CD14-positive monocyte (primary cell): ENCODE results near the gene TIAM1. TPM values are rescaled to one million over a fixed set of nuclear protein-coding genes. Genes with fewer than 3 reads are reported as not detected.

Experiments
- DNase-seq, 3 donors: peaks; one replicate each; pipeline ENCODE4 v3.0.0-alpha.2; 2011 to 2022
- H2AFZ ChIP-seq: 2 replicates; pipeline ENCODE4 v1.6.0; 2012; ENCODE audit warnings: mild to moderate bottlenecking, low read depth, low read length, inconsistent platforms; ENCODE audit not compliant: insufficient read depth, poor library complexity, severe bottlenecking
- H3K27ac ChIP-seq, 2 donors: 1 replicate in 1 of 2; 2 replicates in 1 of 2; pipeline ENCODE4 v1.5.1; 2012 to 2013; ENCODE audit warnings: low read length in 2 of 2, control low read depth in 1 of 2, inconsistent platforms in 1 of 2, low read depth in 1 of 2, mild to moderate bottlenecking in 1 of 2
- H3K27me3 ChIP-seq, 2 donors: one replicate each; pipeline versions ENCODE4 v1.6.0 to v1.6.1; 2011 to 2013; ENCODE audit warnings: low read length in 2 of 2; ENCODE audit not compliant: control insufficient read depth in 2 of 2, insufficient read depth in 2 of 2
- H3K36me3 ChIP-seq, 2 donors: replicated peaks in 1 of 2; 1 replicate in 1 of 2; 2 replicates in 1 of 2; pipeline versions ENCODE4 v1.5.1 to v1.6.1; 2012 to 2013; ENCODE audit warnings: low read length in 2 of 2, control low read depth in 1 of 2, inconsistent platforms in 1 of 2, mild to moderate bottlenecking in 1 of 2; ENCODE audit not compliant: insufficient read depth in 2 of 2, control insufficient read depth in 1 of 2
- H3K4me1 ChIP-seq, 2 donors: 1 replicate in 1 of 2; 2 replicates in 1 of 2; pipeline versions ENCODE4 v1.5.1 to v1.6.1; 2012 to 2013; ENCODE audit warnings: low read length in 2 of 2, control low read depth in 1 of 2, inconsistent platforms in 1 of 2, mild to moderate bottlenecking in 1 of 2, moderate library complexity in 1 of 2; ENCODE audit not compliant: insufficient read depth in 2 of 2, control insufficient read depth in 1 of 2
- H3K4me2 ChIP-seq: replicated peaks from 2 replicates; pipeline ENCODE3; 2012; ENCODE audit warnings: low read length, moderate library complexity, mild to moderate bottlenecking; ENCODE audit not compliant: poor library complexity, severe bottlenecking; ENCODE audit errors: extremely low read depth
- H3K4me3 ChIP-seq, 3 experiments: fragments of 200-600 bp in 1 of 3; sonication (generic) in 1 of 3; replicated peaks in 1 of 3; 1 replicate in 2 of 3; 2 replicates in 1 of 3; pipeline ENCODE4 v1.5.1; 2011 to 2013; ENCODE audit warnings: low read length in 3 of 3, mild to moderate bottlenecking in 3 of 3, control low read depth in 2 of 3, low read depth in 2 of 3, inconsistent platforms in 1 of 3, moderate library complexity in 1 of 3
- H3K79me2 ChIP-seq: 2 replicates; pipeline ENCODE4 v1.6.0; 2012; ENCODE audit warnings: mild to moderate bottlenecking, control low read depth, inconsistent platforms, low read length, moderate library complexity; ENCODE audit not compliant: insufficient read depth
- H3K9ac ChIP-seq: 2 replicates; pipeline ENCODE4 v1.6.0; 2017; ENCODE audit warnings: low read length, mild to moderate bottlenecking; ENCODE audit not compliant: insufficient read depth, poor library complexity, severe bottlenecking
- H3K9me3 ChIP-seq, 2 donors: replicated peaks in 1 of 2; 1 replicate in 1 of 2; 2 replicates in 1 of 2; pipeline versions ENCODE4 v1.5.1 to v1.6.1; 2012 to 2013; ENCODE audit warnings: low read length in 2 of 2, control low read depth in 1 of 2; ENCODE audit not compliant: control insufficient read depth in 1 of 2, insufficient read depth in 1 of 2
- H4K20me1 ChIP-seq: 2 replicates; pipeline ENCODE4 v1.6.0; 2012; ENCODE audit warnings: mild to moderate bottlenecking, low read length, control low read depth, moderate library complexity; ENCODE audit not compliant: insufficient read depth
- H3K27ac Mint-ChIP-seq, 7 donors: one replicate each; pipeline ENCODE4 v1.8.0; 2020; ENCODE audit warnings: mild to moderate bottlenecking in 7 of 7, mixed read lengths in 7 of 7, moderate library complexity in 6 of 7, inconsistent platforms in 2 of 7
- H3K27me3 Mint-ChIP-seq, 3 donors: one replicate each; pipeline ENCODE4 v1.8.0; 2021 to 2022; ENCODE audit warnings: low read depth in 3 of 3, mild to moderate bottlenecking in 3 of 3, mixed read lengths in 3 of 3, moderate library complexity in 3 of 3, inconsistent platforms in 1 of 3
- H3K36me3 Mint-ChIP-seq, 2 donors: one replicate each; pipeline ENCODE4 v1.8.0; 2020; ENCODE audit warnings: mixed read lengths in 2 of 2, inconsistent platforms in 1 of 2, mild to moderate bottlenecking in 1 of 2
- H3K4me1 Mint-ChIP-seq: one replicate; pipeline ENCODE4 v1.8.0; 2020; ENCODE audit warnings: mild to moderate bottlenecking, mixed read lengths
- H3K4me3 Mint-ChIP-seq, 2 donors: one replicate each; pipeline ENCODE4 v1.8.0; 2020; ENCODE audit warnings: mild to moderate bottlenecking in 2 of 2, mixed read lengths in 2 of 2, moderate library complexity in 1 of 2
- H3K9me3 Mint-ChIP-seq, 7 donors: one replicate each; pipeline ENCODE4 v1.8.0; 2020 to 2022; ENCODE audit warnings: mixed read lengths in 7 of 7, mild to moderate bottlenecking in 6 of 7, moderate library complexity in 6 of 7, inconsistent platforms in 2 of 7
- CTCF ChIP-seq: fragments of 200-600 bp; IDR thresholded peaks from one replicate; pipeline ENCODE4 v1.8.0; 2022; ENCODE audit warnings: antibody characterized with exemption, mild to moderate bottlenecking
- WGBS: methylation state at CpG from one replicate; pipeline ENCODE4 v1.1.5; 2013; ENCODE audit warnings: missing lambda C conversion rate; ENCODE audit not compliant: insufficient coverage; 5-methylcytosine and 5-hydroxymethylcytosine counted together
- intact Hi-C, 2 donors: fragments of 100-400 bp; cut with micrococcal nuclease; formaldehyde crosslinking; loops; one replicate each; pipeline versions ENCODE4 v1.15.0 to v1.15.1; 2023
- polyA plus RNA-seq, 3 donors: library from polyadenylated mRNA; depleted of rRNA in 1 of 3; unstranded in 2 of 3; stranded (reverse) in 1 of 3; fragments of 300-500 nt in 2 of 3; fragments of >200 nt in 1 of 3; fragmentation: Illumina TruSeq in 2 of 3; gene quantifications; 1 replicate in 2 of 3; 2 replicates in 1 of 3; pipeline ENCODE4 v1.2.3, GENCODE V29; 2012 to 2021

TIAM1 gene
- polyA plus RNA-seq, 3 donors: 17.7 to 55.0 (median 45.3) TPM

GRCh38 chr21:31087639-31088473, 256.2 kb downstream of the TIAM1 start:
- H3K4me1 Mint-ChIP-seq: peaks cover 7% of the 10 kb centered on the region
- 52% methylated on average over 30 of the region's 34 CpGs for WGBS
- H3K4me3 Mint-ChIP-seq: no peak overlapping the region
- no peak for DNase-seq
- Histone ChIP-seq H3K27me3 (no peaks in the 10 kb centered on the region), H3K4me3 (no peak overlapping the region), H3K4me1 (peaks cover 0 to 2% of the 10 kb centered on the region in 2 donors), H3K27ac (no peak overlapping the region), H3K36me3 (no peaks in the 10 kb centered on the region), H4K20me1 (no peaks in the 10 kb centered on the region), H3K79me2 (no peaks in the 10 kb centered on the region), H2AFZ (peak overlapping the region; percentile 63), H3K9ac (no peak overlapping the region), H3K9me3 (peaks cover 0 to 3% of the 10 kb centered on the region in 2 donors), H3K4me2 (no peak overlapping the region)
- intact Hi-C loops: loop anchor here (5.0 to 10.0 kb wide), 4 partner anchors 256 to 1043 kb away; partner anchors contain the start of gene KRTAP23-1 (in 1 of the 2)
- H3K27me3 Mint-ChIP-seq: peaks cover 6 to 25% (median 12%) of the 10 kb centered on the region in 3 donors
- no peaks in the 10 kb centered on the region for H3K36me3 Mint-ChIP-seq
- H3K27ac Mint-ChIP-seq: peak overlapping the region in 1 of 7 donors; percentile 3
- no peak for TF ChIP-seq CTCF
- H3K9me3 Mint-ChIP-seq: peaks cover 0 to 15% (median 6%) of the 10 kb centered on the region in 7 donors

DNA sequence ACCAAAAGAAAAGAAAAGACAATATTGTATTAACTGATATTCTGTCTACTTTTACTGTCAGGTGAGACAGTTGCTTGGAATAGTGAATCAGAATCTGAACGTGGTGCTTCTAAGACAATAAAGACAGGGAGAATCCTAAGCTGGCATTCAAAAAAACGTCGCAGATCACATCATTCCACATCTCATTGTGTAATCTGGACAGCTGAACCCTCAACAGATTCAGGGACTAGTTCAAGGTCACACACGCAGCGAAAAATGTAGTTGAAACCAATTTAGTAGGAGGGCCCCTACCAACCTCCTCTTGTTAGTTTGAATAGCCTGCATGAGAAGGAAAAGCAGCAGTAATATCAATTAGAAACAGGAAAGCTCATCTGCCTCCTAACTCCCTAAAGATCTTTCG, 259.4 kb downstream of the TIAM1 start:
- intact Hi-C loops: loop anchor here (5.0 to 10.0 kb wide), 4 partner anchors 252 to 1040 kb away; partner anchors contain the start of gene KRTAP23-1 (in 1 of the 2)
- H3K79me2 ChIP-seq: no peaks in the 10 kb centered on the region

More for the DNA sequence above, 259.4 kb downstream of the TIAM1 start:
- Histone ChIP-seq H3K4me2 (no peak overlapping the region), H3K27ac (no peak overlapping the region), H2AFZ (no peak overlapping the region), H3K4me3 (no peak overlapping the region), H3K27me3 (no peaks in the 10 kb centered on the region), H4K20me1 (no peaks in the 10 kb centered on the region), H3K36me3 (no peaks in the 10 kb centered on the region), H3K4me1 (peaks cover 0 to 2% of the 10 kb centered on the region in 2 donors), H3K9ac (no peak overlapping the region), H3K9me3 (peaks cover 0 to 3% of the 10 kb centered on the region in 2 donors)
- no peak overlapping the region for H3K27ac Mint-ChIP-seq
- no peak for TF ChIP-seq CTCF
- H3K4me1 Mint-ChIP-seq: peaks cover 7% of the 10 kb centered on the region
- no peak for DNase-seq
- peaks cover 0 to 15% (median 6%) of the 10 kb centered on the region in 7 donors for H3K9me3 Mint-ChIP-seq
- H3K27me3 Mint-ChIP-seq: peaks cover 6 to 19% (median 16%) of the 10 kb centered on the region in 3 donors
- WGBS: 68% methylated on average over 3 of the region's 6 CpGs
- no peak overlapping the region for H3K4me3 Mint-ChIP-seq
- no peaks in the 10 kb centered on the region for H3K36me3 Mint-ChIP-seq
